Tibial nerve (tissue), 3 donors: ENCODE results near the gene LRFN2.

ENCODE experiments used
- POLR2A ChIP-seq, 2 donors: fragments of 450-650 bp; IDR thresholded peaks; one replicate each; pipeline ENCODE4 v1.6.1; 2017; ENCODE audit warnings: antibody characterized with exemption in 2 of 2, mild to moderate bottlenecking in 2 of 2, moderate library complexity in 2 of 2
- TF ChIP-seq, protein P1 (sequence below), 5 experiments: fragments of 200-600 bp in 3 of 5; fragments of 450-650 bp in 2 of 5; sonication (generic) in 3 of 5; IDR thresholded peaks; one replicate each; pipeline ENCODE4 v1.5.1; 2016 to 2019; ENCODE audit warnings: antibody characterized with exemption in 5 of 5, mild to moderate bottlenecking in 3 of 5, moderate library complexity in 2 of 5

DNA sequence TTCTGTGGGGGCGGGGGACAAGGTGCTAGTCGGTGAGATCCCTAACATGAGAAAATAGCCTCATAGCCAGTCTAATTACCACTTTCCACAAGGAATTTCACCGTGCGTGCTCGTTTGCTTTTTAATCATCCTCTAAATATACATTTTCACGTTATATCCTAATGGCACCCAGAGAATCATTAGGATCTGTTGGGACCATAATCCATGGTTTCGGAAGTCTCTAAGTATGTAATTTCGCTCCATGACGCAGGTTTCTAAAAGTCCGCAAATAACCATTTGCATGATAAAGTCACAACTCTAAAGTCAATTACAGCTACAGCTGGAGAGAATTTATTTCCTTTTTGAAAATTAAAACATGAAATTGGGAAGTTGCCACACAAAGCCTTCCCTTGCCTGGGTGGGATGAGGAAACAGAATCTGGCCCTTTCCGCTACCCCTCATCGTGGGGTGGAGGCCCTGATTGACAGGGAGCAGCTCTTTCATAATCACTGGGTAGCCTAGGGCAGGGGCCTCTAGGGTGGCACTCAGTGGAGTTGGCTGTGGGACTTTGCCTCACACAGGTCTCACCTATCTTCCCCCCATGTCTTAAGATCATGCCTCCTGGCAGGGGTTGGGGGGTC is 81.9 kb downstream of the LRFN2 start:
- TF ChIP-seq, protein P1, sequence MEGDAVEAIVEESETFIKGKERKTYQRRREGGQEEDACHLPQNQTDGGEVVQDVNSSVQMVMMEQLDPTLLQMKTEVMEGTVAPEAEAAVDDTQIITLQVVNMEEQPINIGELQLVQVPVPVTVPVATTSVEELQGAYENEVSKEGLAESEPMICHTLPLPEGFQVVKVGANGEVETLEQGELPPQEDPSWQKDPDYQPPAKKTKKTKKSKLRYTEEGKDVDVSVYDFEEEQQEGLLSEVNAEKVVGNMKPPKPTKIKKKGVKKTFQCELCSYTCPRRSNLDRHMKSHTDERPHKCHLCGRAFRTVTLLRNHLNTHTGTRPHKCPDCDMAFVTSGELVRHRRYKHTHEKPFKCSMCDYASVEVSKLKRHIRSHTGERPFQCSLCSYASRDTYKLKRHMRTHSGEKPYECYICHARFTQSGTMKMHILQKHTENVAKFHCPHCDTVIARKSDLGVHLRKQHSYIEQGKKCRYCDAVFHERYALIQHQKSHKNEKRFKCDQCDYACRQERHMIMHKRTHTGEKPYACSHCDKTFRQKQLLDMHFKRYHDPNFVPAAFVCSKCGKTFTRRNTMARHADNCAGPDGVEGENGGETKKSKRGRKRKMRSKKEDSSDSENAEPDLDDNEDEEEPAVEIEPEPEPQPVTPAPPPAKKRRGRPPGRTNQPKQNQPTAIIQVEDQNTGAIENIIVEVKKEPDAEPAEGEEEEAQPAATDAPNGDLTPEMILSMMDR (IDR thresholded peaks at IDR 0.05) = no peak
- no peak for TF ChIP-seq POLR2A (IDR thresholded peaks at IDR 0.05)
